HG02981 (cell line): Measurements from ENCODE around the gene PTPN7.
"Not testable (repeated sequence)": the region's sequence is repeated elsewhere in the genome, so short reads cannot be mapped to it uniquely, and the experiment has no call there.

Experiments
- ATAC-seq: cut with Tn5 transposase; IDR thresholded peaks from one replicate; pipeline ENCODE4 v1.9.1; 2021; ENCODE audit warnings: mild to moderate bottlenecking, moderate library complexity; ENCODE audit not compliant: unreplicated experiment

PTPN7 gene

DNA sequence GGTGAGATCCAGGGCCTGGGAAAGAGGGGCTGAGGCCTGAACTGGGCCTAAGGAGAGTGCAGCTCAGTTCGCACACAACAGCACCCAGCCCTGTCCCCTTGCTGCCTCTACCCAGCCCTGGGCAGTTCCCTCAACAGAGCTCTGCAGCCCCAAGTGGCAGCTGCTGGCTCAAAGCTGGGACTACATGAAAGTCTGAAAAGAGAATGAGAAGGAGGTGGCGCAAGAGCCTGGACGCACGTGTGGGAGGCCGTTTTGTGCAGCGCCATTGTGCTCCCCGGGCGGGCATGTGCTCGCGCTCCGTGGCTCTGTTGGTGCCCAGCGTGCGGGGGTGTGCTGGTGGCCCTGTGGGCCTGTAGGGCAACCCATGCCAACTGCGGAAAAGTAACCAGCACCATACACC is 27.4 kb downstream of the PTPN7 start:
- ATAC-seq, result no peak

DNA sequence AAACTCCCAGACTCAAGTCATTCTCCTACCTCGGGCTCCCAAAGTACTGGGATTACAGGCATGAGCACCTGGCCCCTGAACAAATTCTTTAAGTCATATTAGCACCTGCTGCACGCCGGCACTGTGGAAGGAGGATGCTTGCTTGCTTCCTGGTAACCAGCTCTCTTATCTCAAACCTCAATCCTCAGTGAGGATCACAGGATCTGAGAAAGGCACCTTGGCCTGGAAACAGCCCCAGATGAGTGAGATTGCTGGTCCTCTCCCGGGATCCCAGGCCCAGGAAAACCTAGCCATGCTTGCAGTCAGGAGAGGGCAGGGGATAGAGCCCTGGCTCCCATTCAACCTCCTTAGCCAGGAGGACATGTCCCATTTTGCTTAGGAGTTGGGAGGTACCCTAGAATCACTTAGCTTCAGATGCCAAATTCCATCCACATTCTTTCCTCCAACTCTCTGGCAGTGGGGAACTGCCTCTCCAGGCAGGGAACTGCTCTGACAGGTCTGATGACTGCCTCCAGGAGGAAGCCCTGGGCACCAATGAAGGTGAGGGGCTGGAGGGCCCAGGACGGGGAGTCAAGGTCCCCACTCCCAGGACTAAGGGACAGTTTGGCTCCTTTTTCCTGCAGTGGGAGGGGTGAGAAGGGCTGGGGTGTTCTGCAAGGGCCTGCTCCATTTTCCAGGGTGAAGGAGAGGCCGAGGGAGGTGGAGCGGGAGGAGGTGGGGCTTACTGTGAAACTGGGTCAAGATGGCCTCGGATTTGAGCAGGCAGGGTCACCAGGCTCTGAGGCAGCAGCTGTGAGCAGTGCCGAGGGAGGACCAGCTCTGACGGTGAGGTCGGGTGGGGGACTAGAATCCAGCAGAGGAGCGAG is 28.2 kb downstream of the PTPN7 start:
- ATAC-seq, result no peak

DNA sequence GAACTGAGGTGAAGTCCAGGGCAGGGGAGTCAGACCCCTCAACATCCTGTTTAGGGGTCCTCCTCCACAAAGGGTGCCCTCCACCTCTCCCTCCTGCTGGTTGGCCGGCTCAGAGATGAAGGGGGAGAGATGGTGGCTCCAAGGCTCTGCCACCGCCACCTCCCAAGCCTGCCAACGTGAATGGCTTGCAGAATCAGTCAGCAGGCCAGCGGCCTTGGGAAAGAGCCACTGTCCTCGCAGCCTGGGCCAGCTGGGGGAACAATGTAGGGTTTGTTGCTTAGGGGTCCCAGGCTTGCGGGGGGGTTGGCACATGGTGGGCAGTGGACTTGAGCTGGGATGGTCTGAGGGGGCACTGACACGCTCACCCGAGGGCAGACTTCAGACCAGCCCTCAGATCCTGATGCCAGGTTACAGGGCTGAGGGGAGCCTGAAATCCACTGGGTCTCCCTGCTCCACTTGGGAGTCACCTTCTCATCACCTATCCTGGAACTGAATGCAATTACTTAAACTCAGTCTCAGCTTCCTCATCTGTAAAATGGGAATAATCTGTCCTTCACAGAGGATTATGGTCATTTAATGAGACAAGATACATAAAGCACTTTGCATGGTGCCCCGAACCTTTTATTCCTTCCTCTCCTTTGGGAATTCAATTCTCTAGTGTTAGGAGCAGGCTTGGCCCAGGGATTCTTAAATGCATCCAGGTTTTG is 29.4 kb downstream of the PTPN7 start:
- ATAC-seq, result no peak

DNA sequence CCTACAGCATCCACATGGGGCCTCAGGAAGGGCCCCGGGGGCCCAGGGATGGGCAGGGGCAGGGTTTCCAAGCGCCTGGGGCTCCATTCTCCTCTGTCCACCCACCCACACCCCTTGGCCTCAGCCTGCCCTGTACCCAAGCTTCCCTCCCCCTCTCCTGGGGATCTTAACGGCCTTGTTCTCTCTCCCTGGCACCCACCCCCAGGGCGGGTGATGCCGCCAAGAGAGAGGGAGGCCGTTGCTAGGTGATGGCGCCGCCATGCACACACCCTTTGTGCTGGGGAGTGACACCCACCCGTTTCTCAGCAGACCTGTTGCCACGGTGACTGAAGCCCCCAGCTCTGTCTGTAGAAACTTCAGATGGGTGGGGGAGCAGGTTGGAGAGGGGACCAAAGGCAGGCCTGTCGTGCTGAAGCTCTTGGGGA is 30.1 kb downstream of the PTPN7 start:
- no peak for ATAC-seq

DNA sequence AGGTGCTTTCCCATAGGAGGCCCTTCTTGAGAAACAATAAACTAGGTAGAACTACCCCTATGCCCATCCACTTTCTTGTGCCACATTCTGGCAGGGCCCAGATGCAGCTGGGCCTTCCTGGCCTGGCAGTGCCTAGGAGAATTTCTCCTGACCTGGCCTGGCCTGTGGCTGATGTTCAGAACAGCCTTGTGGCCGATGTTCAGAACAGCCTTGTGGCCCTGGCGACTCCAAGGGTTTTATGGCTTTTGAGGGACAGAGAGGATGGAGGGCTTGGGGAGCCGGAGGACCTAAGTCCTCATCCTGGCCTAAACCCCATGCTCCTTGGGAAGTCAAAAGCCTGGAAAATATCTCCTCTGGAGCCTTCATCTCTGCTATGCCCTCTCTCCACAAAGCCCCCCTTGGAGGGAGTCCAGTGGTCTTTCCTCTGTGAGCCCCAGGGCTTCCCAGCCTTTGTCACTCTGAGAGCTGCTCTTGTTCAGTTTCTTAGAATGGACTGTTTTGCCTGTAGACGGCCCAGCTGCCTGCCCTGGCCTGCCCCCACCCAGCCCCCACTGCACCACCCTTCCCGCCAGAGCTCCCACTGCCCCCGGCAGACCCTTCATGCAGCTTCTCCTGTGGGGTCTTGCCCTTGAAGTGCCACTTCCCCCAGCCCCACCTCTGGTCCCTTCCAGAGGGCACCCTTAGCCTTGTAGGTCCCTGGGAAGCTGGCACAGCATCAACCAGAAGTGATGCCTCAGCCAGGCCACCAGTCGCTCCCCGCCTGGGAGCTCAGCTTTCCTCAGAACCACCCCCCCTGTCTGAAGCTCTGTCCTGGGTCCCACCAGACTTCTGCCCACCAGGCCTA is 30.7 kb downstream of the PTPN7 start:
- ATAC-seq, result no peak

DNA sequence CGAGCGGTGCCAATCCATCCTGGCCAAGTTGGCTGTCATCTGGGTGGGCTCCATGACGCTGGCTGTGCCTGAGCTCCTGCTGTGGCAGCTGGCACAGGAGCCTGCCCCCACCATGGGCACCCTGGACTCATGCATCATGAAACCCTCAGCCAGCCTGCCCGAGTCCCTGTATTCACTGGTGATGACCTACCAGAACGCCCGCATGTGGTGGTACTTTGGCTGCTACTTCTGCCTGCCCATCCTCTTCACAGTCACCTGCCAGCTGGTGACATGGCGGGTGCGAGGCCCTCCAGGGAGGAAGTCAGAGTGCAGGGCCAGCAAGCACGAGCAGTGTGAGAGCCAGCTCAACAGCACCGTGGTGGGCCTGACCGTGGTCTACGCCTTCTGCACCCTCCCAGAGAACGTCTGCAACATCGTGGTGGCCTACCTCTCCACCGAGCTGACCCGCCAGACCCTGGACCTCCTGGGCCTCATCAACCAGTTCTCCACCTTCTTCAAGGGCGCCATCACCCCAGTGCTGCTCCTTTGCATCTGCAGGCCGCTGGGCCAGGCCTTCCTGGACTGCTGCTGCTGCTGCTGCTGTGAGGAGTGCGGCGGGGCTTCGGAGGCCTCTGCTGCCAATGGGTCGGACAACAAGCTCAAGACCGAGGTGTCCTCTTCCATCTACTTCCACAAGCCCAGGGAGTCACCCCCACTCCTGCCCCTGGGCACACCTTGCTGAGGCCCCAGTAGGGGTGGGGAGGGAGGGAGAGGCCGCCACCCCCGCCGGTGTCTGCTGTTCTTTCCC is 32.4 kb downstream of the PTPN7 start:
- no peak for ATAC-seq

DNA sequence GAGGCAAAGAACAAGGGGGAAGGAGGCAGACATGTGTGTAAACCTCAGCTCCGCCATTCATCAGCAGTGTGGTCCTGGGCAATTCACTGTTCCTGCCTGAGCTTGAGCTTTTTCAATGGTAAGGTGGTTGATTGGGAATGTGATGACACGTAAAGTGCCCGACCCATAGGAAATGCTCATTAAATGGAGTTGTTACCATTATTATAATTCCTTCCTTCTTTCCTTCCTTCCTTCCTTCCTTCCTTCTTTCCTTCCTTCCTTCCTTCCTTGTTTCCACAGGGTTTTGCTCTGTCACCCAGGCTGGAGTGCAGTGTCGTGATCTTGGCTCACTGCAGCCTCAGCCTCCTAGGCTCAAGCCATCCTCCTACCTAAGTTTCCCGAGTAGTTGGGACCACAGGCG is 33.3 kb downstream of the PTPN7 start:
- no peak for ATAC-seq

DNA sequence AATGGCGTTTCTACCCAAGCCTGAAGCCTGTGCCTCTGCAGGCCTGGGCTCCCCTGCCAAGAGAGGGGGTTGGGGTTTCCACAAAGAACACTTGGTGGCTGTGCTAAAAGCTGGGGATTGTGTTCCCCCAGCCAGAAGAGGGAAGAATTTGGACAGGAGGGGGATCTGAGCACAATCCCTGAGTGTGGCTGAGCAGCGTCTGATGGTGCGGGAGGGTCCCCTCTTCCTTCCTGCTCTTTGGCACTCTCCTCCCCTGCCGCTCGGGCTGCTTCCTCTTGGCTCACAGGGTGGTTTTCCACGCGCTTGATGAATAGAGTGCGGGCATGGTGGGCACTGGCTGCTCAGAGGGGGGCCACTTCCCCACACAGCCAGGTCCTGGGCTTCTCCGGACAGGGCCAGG is 34.0 kb downstream of the PTPN7 start:
- ATAC-seq, result no peak

DNA sequence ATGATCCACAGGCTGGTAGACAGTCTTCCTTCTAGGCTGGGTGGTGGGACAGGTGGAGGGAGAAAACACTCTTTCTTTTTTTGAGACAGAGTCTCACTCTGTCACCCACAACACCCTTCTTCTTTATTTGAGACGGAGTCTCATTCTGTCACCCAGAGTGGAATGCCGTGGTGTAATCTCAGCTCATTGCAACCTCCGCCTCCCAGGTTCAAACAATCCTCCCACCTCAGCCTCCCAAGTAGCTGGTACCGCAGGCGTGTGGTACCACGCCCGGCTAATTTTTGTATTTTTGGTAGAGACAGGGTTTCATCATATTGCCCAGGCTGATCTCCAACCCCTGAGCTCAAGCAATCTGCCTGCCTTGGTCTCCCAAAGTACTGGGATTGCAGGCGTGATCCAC is 34.8 kb downstream of the PTPN7 start:
- no peak for ATAC-seq

DNA sequence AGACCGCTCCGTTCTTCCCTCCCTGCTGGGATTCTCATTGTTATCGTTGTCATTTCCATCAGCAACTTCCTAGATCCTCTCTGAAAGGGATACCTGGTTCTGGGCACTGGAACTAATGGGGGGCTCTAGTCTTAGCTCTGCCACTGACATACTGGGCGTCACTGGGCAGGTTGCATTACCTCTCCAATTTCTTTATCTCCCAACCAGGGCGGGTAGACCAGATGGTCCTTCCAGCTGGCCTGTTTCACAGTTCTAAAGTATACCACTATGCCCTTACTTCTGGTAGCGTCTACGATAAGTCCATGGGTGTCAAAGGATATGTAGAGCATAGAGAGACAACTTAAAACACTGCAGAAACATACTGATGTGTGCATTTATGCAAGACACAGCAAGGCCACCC is 36.3 kb downstream of the PTPN7 start:
- ATAC-seq, result no peak

DNA sequence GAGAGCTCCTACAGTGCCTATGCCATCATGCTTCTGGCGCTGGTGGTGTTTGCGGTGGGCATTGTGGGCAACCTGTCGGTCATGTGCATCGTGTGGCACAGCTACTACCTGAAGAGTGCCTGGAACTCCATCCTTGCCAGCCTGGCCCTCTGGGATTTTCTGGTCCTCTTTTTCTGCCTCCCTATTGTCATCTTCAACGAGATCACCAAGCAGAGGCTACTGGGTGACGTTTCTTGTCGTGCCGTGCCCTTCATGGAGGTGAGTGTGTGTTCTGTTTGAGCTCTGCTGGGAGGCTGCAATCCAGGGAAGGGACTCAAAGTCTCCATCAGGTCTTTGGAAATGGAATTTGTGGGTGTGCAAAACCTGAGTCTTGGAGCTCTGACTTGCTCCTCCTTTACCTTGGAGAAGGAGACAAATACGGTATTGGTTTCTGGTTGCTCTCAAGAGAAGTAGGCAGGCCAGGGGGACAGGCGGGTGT is 37.0 kb downstream of the PTPN7 start:
- no peak for ATAC-seq

DNA sequence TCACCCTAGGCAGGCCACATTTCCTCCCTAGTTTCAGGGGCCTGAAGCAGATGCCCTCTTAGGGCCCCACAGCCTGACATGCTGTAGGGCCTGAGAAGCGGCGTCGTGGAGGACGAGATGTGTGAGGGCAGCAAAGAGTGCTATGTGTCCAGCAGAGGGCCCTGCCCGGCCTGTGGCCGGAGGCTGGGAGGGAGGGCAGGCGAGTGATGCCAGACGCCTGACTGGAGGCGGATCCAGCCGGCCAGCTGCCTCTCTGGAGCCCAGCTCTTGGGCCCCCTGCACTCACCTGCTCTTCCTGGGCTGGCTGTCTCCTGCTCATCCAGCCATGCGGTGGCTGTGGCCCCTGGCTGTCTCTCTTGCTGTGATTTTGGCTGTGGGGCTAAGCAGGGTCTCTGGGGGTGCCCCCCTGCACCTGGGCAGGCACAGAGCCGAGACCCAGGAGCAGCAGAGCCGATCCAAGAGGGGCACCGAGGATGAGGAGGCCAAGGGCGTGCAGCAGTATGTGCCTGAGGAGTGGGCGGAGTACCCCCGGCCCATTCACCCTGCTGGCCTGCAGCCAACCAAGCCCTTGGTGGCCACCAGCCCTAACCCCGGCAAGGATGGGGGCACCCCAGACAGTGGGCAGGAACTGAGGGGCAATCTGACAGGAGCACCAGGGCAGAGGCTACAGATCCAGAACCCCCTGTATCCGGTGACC is 37.6 kb downstream of the PTPN7 start, which contains the start of gene GPR37L1:
Gene GPR37L1, plus strand, starts transcription at position 279 of the 697 bp plus-strand sequence. Its CDS starts 47 bp downstream, at position 326.
- no peak for ATAC-seq

DNA sequence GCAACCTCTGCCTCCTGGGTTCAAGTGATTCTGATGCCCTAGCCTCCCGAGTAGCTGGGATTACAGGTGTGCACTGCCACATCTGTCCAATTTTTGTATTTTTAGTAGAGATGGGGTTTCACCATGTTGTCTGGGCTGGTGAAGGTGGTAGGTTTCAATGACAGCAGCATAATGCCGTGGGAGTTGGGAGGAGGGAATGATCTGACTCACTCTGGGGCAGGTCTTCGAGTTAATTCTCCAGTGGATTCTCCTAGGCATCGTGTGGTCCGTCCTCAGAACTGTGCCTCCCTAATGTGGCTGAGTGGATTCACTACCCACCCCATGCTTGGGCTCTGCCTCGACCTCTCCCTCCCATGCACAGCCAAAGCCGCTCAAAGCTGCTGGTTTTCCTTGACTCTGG is 39.4 kb downstream of the PTPN7 start:
- no peak for ATAC-seq

DNA sequence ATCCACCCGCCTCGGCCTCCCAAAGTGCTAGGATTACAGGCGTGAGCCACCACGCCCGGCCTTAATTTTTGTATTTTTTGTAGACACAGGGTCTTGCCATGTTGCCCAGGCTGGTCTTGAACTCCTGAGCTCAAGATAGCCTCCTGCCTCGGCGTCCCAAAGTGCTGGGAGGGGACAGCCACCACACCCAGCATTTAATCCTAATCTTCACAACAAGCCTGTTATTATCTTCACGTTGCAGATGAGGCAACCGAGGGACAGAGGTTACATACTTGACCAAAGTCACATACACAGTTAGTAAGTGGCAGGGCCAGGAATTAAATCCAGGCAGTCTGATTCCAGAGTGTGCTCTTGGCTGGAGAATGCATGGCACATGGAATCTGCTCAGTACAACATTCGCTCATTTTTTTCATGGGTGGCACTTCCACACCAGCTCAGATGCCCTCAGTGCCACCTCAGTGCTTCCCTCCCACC is 42.5 kb downstream of the PTPN7 start:
- ATAC-seq, result no peak

DNA sequence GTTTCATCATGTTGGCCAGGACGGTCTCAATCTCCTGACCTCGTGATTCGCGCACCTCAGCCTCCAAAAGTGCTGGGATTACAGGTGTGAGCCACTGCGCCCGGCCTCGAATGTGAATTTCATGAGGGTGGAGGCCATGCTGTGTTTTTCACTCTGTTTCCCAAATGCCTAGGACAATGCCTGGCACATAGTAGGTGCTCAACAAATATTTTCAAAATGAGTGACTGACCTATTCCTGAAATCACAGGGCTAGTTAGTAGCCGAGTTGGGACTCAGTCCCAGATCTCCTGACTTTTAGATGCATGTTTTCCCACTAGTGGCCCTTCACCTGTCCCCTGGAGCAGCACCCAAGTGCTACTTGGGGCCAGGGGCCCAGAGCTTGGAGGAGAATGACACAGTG is 44.1 kb downstream of the PTPN7 start:
- ATAC-seq, result no peak

DNA sequence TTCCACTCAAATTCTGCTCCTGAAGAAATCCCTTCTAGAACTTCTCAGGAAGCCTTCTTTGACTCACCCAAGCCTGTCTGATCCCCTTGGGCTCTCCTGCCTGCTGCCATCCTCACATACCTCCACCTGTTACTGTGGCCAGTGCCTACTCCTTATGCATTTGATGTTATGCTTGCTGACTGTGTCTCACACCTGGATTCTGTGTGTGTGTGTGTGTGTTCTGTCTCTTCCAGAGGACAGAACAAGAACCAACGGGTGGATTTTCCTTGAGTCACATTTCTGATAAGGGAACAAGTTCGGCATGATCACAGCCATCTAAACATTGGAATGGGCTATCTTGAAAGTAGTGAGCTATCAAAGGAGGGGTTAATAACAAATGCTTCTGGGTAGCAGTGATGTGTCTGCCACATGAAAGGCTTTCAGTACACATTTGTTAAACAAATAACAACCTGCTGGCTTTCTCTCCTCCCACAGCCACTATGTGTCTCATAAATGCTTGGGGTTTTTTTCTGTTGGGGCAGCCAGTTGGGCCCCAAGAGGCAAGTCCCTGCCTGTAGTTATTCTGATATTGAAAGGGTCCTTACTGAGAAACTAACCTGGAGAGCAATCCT is 46.6 kb downstream of the PTPN7 start:
- no peak for ATAC-seq

DNA sequence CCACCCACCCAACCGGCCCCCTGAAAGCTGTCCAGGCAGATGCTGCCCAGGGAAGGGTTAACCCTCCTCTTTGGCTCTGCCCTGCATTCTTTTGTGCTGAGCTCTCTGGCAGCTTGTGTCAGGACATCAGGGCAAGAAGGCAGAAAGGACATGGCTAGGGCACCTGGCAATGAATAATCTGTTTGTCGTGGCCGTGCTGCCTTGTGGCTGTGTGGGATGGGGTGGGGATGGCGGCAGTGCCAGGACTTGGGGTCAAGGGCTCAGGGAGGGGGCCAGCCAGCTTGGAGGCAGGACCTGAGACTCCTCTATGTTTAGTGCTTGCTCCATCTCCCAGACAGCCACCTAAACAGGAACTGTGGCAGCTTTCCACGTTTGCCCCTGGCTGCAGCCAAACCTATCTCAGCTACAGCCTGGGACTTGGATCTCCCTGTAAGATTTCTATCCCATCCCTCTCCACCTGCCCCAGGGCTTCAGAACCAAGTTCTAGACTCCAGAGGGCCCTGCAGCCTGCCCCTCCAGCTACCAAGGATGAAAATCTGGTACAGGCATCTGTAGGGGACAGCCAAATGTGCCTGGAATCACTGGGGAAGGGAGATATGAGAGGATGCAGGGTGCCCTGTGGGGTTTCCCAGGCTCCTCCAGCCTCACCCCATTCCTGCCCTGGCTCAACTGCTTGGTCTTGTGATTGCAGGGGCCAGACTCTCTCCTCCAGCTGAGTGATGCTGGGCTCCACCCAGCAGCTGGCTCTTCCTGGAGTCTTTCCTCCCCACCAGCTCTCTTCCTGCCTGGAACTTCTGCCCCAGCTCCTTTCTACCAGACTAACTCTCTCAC is 47.3 kb downstream of the PTPN7 start:
- no peak for ATAC-seq

DNA sequence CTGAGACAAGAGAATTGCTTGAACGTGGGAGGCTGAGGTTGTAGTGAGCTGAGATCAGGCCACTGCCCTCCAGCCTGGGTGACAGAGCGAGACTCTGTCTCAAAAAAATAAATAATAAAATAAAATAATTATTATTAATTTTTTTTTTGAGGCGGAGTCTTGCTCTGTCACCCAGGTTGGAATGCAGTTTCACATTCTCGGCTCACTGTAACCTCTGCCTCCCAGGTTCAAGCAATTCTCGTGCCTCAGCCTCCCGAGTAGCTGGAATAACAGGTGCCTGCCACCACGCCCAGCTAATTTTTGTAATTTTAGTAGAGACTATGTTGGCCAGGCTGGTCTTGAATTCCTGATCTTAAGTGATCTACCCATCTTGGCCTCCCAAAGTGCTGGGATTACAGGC is 48.8 kb downstream of the PTPN7 start:
- not testable (repeated sequence) for ATAC-seq
